Vagina (tissue), 2 donors: ENCODE results near the gene GAS7.

Source experiments
- CTCF ChIP-seq, 3 experiments: fragments of 450-650 bp in 2 of 3; fragments of 200-600 bp in 1 of 3; sonication (generic) in 1 of 3; IDR thresholded peaks; one replicate each; pipeline ENCODE4 v1.5.1; 2017 to 2019; ENCODE audit warnings: antibody characterized with exemption in 3 of 3, mild to moderate bottlenecking in 2 of 3, moderate library complexity in 2 of 3
- POLR2A ChIP-seq, 2 donors: fragments of 450-650 bp; IDR thresholded peaks; one replicate each; pipeline ENCODE4 v1.6.1; 2017; ENCODE audit warnings: antibody characterized with exemption in 2 of 2, mild to moderate bottlenecking in 2 of 2, moderate library complexity in 2 of 2
- POLR2AphosphoS5 ChIP-seq, 2 donors: sonication (generic); formaldehyde crosslinking; IDR thresholded peaks; one replicate each; pipeline ENCODE4 v1.9.0; 2017; ENCODE audit warnings: antibody characterized with exemption in 2 of 2, mild to moderate bottlenecking in 2 of 2, low read depth in 1 of 2; ENCODE audit not compliant: insufficient read depth in 1 of 2

GRCh38 chr17:10116267-10116666 lies 82.1 kb downstream of the GAS7 start:
- TF ChIP-seq POLR2AphosphoS5 (IDR thresholded peaks at IDR 0.05; ENCODE audit: insufficient read depth in 1 of 2, low read depth in 1 of 2) (no peak), CTCF (IDR thresholded peaks at IDR 0.05) (no peak), POLR2A (IDR thresholded peaks at IDR 0.05) (no peak)
